ENCODE measurements around the gene MED13L. TPM values are rescaled to one million over a fixed set of nuclear protein-coding genes. Genes with fewer than 3 reads are reported as not detected.

Gene MED13L
- total and polyA plus RNA-seq, 2 of the 4 experiments (the other 2 are of a cell fraction) = 17.9 to 49.1 TPM

DNA sequence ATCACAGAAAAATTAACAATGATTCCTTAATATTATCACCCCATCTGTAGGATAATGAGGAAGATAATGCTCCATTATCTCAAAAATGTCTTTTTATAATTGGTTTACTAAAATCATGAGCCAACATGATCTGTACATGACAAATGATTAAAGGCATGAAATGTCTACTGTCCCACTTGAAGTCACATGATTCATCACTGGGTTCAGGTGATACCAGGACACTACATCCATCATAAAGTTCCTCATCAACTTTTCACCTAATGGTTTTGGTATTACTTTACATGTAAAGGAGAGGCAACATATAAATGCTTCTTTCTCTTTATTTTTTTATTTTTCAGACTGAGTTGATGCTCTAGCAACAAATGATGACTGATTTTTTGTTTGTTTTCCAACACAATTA, 313.3 kb downstream of the MED13L start:
- BruUV-seq (replicated peaks) = no TSS peak
- no peak overlapping the region for H3K4me2 ChIP-seq (ENCODE audit: low read depth, low read length)
- no peak overlapping the region for H4K8ac ChIP-seq (ENCODE audit: low read depth in 2 of 2, low read length in 2 of 2)
- H3K4me3 ChIP-seq (ENCODE audit: insufficient read depth, low read depth, low read length) = no peak overlapping the region
- in situ Hi-C loops (cut with MboI; ENCODE audit: low sequenced_read_pairs) = no loop called here
- peaks cover 11 to 46% of the 10 kb centered on the region in 2 experiments for H3K79me1 ChIP-seq (ENCODE audit: low read depth in 1 of 2, low read length in 2 of 2)
- no peak for DNase-seq
- TF ChIP-seq MAZ (IDR thresholded peaks at IDR 0.05; ENCODE audit: borderline replicate concordance, low read depth, low read length) = no peak
- dilution Hi-C loops (cut with HindIII; ENCODE audit: low sequenced_read_pairs, unreplicated experiment) = no loop called here
- ATAC-seq (ENCODE audit: low read depth) = no peak
- H3K56ac ChIP-seq (ENCODE audit: extremely low read depth, insufficient read depth, low read length) = no peak overlapping the region
- intact Hi-C loops (cut with micrococcal nuclease) = no loop called here
- no peaks in the 10 kb centered on the region for H3K9me3 ChIP-seq (ENCODE audit: control insufficient read depth, insufficient read depth, low read length)
- no peak overlapping the region for H4K91ac ChIP-seq (ENCODE audit: insufficient read depth, low read depth, low read length)
- peaks cover 30% of the 10 kb centered on the region for H3K36me3 ChIP-seq (ENCODE audit: control insufficient read depth, insufficient read depth, low read length)
- H2BK20ac ChIP-seq (ENCODE audit: low read depth, low read length) = no peak overlapping the region
- H3K23ac ChIP-seq (ENCODE audit: low read depth, low read length) = no peak overlapping the region
- H3K4ac ChIP-seq (ENCODE audit: low read depth, low read length) = no peak overlapping the region
- H2AK9ac ChIP-seq (replicated peaks; ENCODE audit: low read depth, low read length, poor library complexity) = no peak overlapping the region
- H3K27ac ChIP-seq (ENCODE audit: insufficient read depth, low read length) = no peak overlapping the region
- H3K14ac ChIP-seq (replicated peaks; ENCODE audit: low read depth, low read length) = no peak overlapping the region
- H3K18ac ChIP-seq (ENCODE audit: low read depth, low read length) = no peak overlapping the region
- peaks cover 11% of the 10 kb centered on the region for H4K20me1 ChIP-seq (ENCODE audit: insufficient read depth, low read length)
- no peak overlapping the region for H2BK120ac ChIP-seq (ENCODE audit: low read depth, low read length)
- no peak overlapping the region for H2BK15ac ChIP-seq (ENCODE audit: low read depth, low read length)
- H3K9me1 ChIP-seq (ENCODE audit: insufficient read depth, low read length) = peaks cover 17% of the 10 kb centered on the region
- H3K4me1 ChIP-seq (ENCODE audit: control insufficient read depth, insufficient read depth, low read length) = peaks cover 7% of the 10 kb centered on the region
- no peak overlapping the region for H4K5ac ChIP-seq (ENCODE audit: low read depth, low read length)
- ChIA-PET CTCF (no interaction called here), POLR2A (ENCODE audit: unreplicated experiment) (no interaction called here)
- no peak overlapping the region for H3K9ac ChIP-seq (ENCODE audit: low read depth, low read length)
- no peak overlapping the region for H2AK5ac ChIP-seq (ENCODE audit: low read depth, low read length)
- H2AFZ ChIP-seq (replicated peaks; ENCODE audit: low read length, poor library complexity) = no peak overlapping the region
- no peaks in the 10 kb centered on the region for H3K27me3 ChIP-seq (ENCODE audit: control insufficient read depth, insufficient read depth, low read length)
- H2BK5ac ChIP-seq (ENCODE audit: low read depth, low read length, poor library complexity, severe bottlenecking) = no peak overlapping the region
